HAP-1 (cell line): Measurements from ENCODE around the gene TRUB1.

ENCODE experiments used
- DNase-seq, 2 experiments: peaks; one replicate each; pipeline ENCODE4 v3.0.0-alpha.2; 2016 to 2020; ENCODE audit warnings: low spot score in 2 of 2
- H3K27me3 ChIP-seq: fragments of 250-450 bp; sonication (Bioruptor Pico); 2 replicates; pipeline ENCODE4 v1.5.1; 2020; ENCODE audit warnings: low read depth, mild to moderate bottlenecking, moderate library complexity
- H3K36me3 ChIP-seq: fragments of 250-450 bp; sonication (Bioruptor Pico); replicated peaks from 2 replicates; pipeline ENCODE4 v1.5.1; 2020; ENCODE audit warnings: mild to moderate bottlenecking
- H3K4me1 ChIP-seq: fragments of 250-450 bp; sonication (Bioruptor Pico); 2 replicates; pipeline ENCODE4 v1.5.1; 2020; ENCODE audit warnings: mild to moderate bottlenecking
- H3K4me3 ChIP-seq: fragments of 250-450 bp; sonication (Bioruptor Pico); 2 replicates; pipeline ENCODE4 v1.5.1; 2020; ENCODE audit warnings: mild to moderate bottlenecking, moderate library complexity
- H3K9me3 ChIP-seq: fragments of 250-450 bp; sonication (Bioruptor Pico); 2 replicates; pipeline ENCODE4 v1.5.1; 2020; ENCODE audit warnings: mild to moderate bottlenecking, moderate library complexity
- in situ Hi-C: fragments of 300-500 bp; cut with MboI; formaldehyde crosslinking; loops from 3 replicates; pipeline ENCODE4 v1.14.3; 2020; ENCODE audit warnings: low sequenced_read_pairs, inconsistent platforms, mixed read lengths

The TRUB1 gene

DNA sequence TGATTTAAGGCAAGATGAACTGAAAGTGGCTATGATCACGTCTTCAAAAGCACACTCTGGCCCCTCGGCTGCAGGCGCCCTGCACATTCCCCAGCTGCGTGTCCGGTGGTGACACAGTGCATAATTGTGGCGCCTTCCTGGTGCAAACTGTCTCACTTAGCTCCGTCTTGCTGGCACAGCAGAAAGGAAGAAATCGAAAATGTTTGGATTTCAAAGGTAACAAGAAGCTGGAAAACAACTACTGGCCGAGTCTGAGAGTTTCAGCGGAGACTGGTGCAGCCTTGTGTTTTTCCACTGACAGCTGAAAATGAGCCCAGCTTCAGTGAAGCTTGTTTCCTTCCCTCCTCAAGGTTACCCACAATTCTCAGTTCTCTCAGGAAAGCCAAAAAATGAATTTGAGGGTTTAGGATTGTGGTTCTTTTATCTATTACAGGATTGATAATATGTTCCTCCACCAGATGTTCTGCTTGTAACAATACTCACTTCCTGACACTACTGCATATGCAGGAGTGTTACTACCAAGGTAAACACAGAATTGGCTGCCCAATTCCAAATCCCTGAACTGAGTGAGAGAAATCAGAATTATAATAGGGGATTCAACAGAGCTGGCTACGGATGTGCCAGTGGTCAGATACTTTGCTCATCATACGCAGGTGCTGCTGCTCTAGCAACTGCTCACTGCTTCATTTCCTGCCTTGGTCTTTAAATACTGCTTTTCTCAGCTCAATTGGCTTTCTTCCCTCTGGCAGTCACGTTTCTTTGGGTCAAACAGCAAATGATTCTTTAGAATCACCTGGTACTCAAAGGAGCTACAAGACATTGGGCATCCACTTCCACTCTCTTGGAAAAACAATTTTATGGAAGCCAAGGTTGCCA lies 63.7 kb downstream of the TRUB1 start:
- H3K4me1 ChIP-seq = no peaks in the 10 kb centered on the region
- H3K9me3 ChIP-seq = no peaks in the 10 kb centered on the region
- no peak for DNase-seq
- in situ Hi-C loops = no loop called here
- peaks cover 3% of the 10 kb centered on the region; the same call in 1 of the 2 replicates for H3K27me3 ChIP-seq
- H3K4me3 ChIP-seq = no peak overlapping the region
- no peaks in the 10 kb centered on the region for H3K36me3 ChIP-seq

DNA sequence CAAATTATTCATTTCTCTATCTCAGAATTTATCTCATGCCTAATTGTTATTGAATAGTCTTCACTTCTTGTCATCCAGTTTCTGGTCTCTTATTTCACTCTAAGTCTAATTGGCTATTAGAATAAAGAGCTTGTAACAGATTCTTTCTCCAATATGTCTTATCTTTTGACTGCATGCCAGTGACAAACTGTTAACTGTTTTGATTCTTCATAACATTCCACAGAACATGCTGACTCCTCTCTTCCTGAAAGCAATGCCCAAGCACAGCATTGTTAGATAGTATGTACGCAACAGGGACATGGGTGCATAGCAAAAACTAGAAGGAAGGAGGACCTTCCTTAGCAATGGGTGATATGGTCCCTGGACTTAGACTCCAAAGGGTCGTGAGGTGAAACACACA lies 65.4 kb downstream of the TRUB1 start:
- Histone ChIP-seq H3K27me3 (peaks cover 3% of the 10 kb centered on the region; the same call in 1 of the 2 replicates), H3K9me3 (no peaks in the 10 kb centered on the region), H3K36me3 (no peaks in the 10 kb centered on the region), H3K4me1 (no peaks in the 10 kb centered on the region), H3K4me3 (no peak overlapping the region)
- in situ Hi-C loops = no loop called here
- no peak for DNase-seq

- H3K4me1 ChIP-seq = no peaks in the 10 kb centered on the region
- no peaks in the 10 kb centered on the region for H3K9me3 ChIP-seq
- in situ Hi-C loops = no loop called here
- DNase-seq = no peak
- peaks cover 3% of the 10 kb centered on the region; the same call in 1 of the 2 replicates for H3K27me3 ChIP-seq
- no peak overlapping the region for H3K4me3 ChIP-seq
- no peaks in the 10 kb centered on the region for H3K36me3 ChIP-seq
Observed at GRCh38 chr10:115004236-115004862, 66.4 kb downstream of the TRUB1 start.

GRCh38 chr10:115005771-115006170 lies 67.8 kb downstream of the TRUB1 start:
- DNase-seq = no peak
- Histone ChIP-seq H3K9me3 (no peaks in the 10 kb centered on the region), H3K4me3 (no peak overlapping the region), H3K36me3 (no peaks in the 10 kb centered on the region), H3K27me3 (peaks cover 3% of the 10 kb centered on the region; the same call in 1 of the 2 replicates), H3K4me1 (no peaks in the 10 kb centered on the region)
- in situ Hi-C loops = no loop called here

DNA sequence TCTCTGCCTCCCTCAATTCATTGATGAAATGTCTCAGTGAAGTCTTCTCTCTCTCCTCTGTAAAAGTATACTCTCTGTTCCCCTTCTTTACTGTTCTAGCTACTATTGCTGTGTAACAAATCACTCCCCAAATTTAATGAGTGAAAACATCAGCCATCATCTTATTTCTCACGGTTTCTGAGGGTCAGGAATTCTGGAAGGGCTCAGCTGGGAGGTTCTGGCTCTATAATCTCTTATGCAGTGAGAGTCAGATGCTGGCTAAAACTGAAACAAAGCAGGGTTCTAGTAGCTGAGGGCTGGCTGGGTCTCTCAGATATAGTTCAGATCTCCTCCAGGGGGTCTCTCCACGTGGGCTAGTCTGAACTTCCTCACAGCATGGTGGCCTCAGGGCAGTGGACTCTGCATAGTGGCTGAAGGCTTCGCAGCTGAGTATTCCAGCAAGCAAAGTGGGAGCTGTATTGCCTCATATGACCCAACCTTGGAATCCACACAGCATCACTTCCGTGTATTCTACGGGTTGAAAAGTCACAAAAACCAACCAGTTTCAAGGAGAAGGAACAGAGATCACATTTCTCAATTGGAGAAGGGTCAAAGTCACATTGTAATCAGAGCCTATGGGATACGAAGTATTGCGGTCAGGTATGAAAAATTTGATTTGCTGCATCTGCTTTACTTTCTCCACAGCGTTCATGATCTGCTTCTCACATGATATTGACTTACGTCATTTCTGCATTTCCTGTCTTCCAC lies 80.4 kb downstream of the TRUB1 start:
- H3K4me3 ChIP-seq = no peak overlapping the region
- H3K4me1 ChIP-seq = no peaks in the 10 kb centered on the region
- in situ Hi-C loops = no loop called here
- H3K36me3 ChIP-seq = no peaks in the 10 kb centered on the region
- 0 out of 2 replicates have a peak, but pooled peaks cover 2% of the 10 kb centered on the region for H3K27me3 ChIP-seq
- no peaks in the 10 kb centered on the region for H3K9me3 ChIP-seq
- no peak for DNase-seq

DNA sequence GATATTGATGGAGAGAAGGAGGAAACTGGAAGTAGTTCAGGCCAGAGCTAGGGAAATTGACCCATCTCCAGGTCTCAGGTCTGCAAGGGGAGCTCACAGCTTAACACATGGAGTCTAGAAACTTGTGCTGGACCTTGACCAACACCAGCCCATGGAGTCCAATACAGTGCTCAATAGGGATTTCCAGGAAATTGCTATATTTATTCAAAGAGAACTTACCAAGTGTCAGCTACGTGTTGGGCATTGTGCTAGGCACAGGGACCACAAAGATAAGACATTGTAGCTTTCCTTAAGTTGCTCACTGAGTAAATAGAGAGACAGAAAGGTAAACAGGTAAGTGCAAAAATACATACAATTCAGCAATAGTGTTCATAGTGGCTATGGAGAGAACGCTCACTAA lies 82.5 kb downstream of the TRUB1 start:
- Histone ChIP-seq H3K4me1 (no peaks in the 10 kb centered on the region), H3K9me3 (no peaks in the 10 kb centered on the region), H3K36me3 (no peaks in the 10 kb centered on the region), H3K4me3 (no peak overlapping the region), H3K27me3 (0 out of 2 replicates have a peak, but pooled peaks cover 2% of the 10 kb centered on the region)
- no peak for DNase-seq
- in situ Hi-C loops = no loop called here

- H3K27me3 ChIP-seq = 0 out of 2 replicates have a peak, but pooled peaks cover 2% of the 10 kb centered on the region
Observed at GRCh38 chr10:115022733-115023132, 84.7 kb downstream of the TRUB1 start.

DNA sequence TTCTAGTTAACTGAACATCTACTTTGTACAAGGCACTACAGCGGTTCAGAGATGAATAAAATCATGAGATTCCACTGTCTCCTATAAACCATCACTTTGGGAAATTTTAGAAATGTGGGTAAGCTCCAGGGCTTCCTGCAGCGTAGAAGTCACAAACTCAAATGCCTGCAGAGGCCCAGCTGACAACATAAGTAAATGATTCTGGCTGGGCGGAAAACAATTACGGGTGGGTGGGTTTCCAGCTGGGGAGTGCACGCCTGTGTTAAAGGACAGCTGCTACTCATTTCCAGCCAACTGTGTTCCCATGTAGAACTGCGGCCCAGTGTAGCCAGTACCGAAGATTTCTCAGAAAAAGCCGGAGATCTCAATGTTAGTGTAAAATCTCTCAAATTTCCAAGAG lies 85.7 kb downstream of the TRUB1 start:
- Histone ChIP-seq H3K36me3 (no peaks in the 10 kb centered on the region), H3K4me3 (no peak overlapping the region), H3K27me3 (no peaks in the 10 kb centered on the region), H3K4me1 (no peaks in the 10 kb centered on the region), H3K9me3 (no peaks in the 10 kb centered on the region)
- DNase-seq = no peak
- in situ Hi-C loops = no loop called here

More at GRCh38 chr10:115022733-115023132, 84.7 kb downstream of the TRUB1 start:
- H3K9me3 ChIP-seq = no peaks in the 10 kb centered on the region
- H3K36me3 ChIP-seq = no peaks in the 10 kb centered on the region
- no peak for DNase-seq
- in situ Hi-C loops = no loop called here
- H3K4me3 ChIP-seq = no peak overlapping the region
- H3K4me1 ChIP-seq = no peaks in the 10 kb centered on the region

GRCh38 chr10:115024371-115024770 lies 86.4 kb downstream of the TRUB1 start:
- H3K27me3 ChIP-seq = no peaks in the 10 kb centered on the region
- no peaks in the 10 kb centered on the region for H3K9me3 ChIP-seq
- no peak overlapping the region for H3K4me3 ChIP-seq
- DNase-seq = no peak
- H3K36me3 ChIP-seq = no peaks in the 10 kb centered on the region
- in situ Hi-C loops = no loop called here
- no peaks in the 10 kb centered on the region for H3K4me1 ChIP-seq

DNA sequence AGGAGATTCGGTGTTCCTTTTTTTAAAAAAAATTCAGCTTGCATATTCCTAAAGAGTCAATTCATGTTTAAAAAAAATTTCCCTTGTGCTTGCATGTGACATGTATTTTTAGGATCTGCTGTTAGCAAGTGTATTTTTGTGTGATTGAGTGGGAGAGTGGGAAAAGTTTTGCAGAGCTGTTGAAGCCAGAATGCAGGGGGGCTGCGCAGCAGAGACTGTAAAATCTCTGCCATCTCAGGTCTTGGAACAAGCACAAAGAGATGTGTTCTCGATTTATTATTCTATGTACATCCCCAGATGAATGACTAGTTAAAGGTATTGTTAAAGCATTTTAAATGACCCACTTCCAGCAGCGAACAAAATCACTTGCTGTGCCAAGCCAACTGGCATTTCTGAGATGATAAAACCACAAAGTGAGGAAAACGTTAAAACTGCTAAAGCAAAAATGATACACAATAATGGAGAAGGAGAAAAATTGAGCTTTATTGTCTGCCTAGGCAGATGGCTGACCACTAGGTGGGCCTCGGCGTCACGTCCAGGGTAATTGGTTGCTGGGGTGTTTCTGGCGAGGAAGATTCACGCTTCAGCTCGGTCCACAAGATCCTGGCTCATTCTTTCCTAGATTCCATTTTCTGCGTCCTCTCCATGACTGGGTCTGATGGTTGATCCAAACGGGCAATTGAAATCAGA lies 88.2 kb downstream of the TRUB1 start:
- H3K27me3 ChIP-seq = no peaks in the 10 kb centered on the region
- H3K4me3 ChIP-seq = no peak overlapping the region
- in situ Hi-C loops = no loop called here
- DNase-seq = no peak
- no peaks in the 10 kb centered on the region for H3K9me3 ChIP-seq
- H3K4me1 ChIP-seq = no peaks in the 10 kb centered on the region
- H3K36me3 ChIP-seq = no peaks in the 10 kb centered on the region

DNA sequence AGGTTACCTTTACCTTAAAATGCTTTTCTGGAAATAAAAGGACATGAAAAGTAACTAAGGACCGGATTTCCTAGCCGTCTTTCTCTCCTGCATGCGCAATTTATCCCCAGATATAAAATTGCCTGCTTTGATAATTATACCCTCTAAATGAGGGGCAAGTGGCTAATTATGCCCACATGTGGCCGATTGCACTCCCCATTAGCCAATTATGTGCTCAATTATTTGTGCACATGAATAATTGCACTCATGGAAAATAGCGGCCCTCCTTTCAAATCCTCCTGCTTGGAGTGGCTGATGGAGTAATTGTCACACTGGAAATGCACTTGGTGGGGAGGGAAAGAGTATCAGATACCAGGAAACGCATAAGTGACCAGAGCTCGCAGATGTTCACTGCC lies 88.7 kb downstream of the TRUB1 start:
- no peaks in the 10 kb centered on the region for H3K27me3 ChIP-seq
- no peaks in the 10 kb centered on the region for H3K36me3 ChIP-seq
- no peak overlapping the region for H3K4me3 ChIP-seq
- H3K4me1 ChIP-seq = no peaks in the 10 kb centered on the region
- no peaks in the 10 kb centered on the region for H3K9me3 ChIP-seq
- no peak for DNase-seq
- in situ Hi-C loops = no loop called here
